Motor neuron (in vitro differentiated cells): ENCODE results near the gene HDHD5. TPM values are rescaled to one million over a fixed set of nuclear protein-coding genes. Genes with fewer than 3 reads are reported as not detected.

Experiments used
- ATAC-seq, 8 experiments: fragments of 200-7000 bp; cut with Tn5 transposase; replicated peaks in 6 of 8; 2 replicates each; pipeline ENCODE4 v1.8.0; 2021; ENCODE audit warnings: mild to moderate bottlenecking in 8 of 8, moderate library complexity in 8 of 8
- H3K27ac ChIP-seq, 2 donors: fragments of 250-450 bp; sonication (Bioruptor Pico); 2 replicates each; pipeline ENCODE4 v1.9.0; 2021; ENCODE audit warnings: antibody characterized with exemption in 2 of 2, mild to moderate bottlenecking in 2 of 2, moderate library complexity in 1 of 2
- H3K4me1 ChIP-seq, 2 donors: fragments of 250-450 bp; sonication (Bioruptor Pico); replicated peaks in 1 of 2; 2 replicates each; pipeline ENCODE4 v1.6.1; 2021; ENCODE audit warnings: antibody characterized with exemption in 2 of 2, mild to moderate bottlenecking in 2 of 2, moderate library complexity in 1 of 2
- H3K4me3 ChIP-seq, 5 donors: fragments of 250-450 bp; sonication (Bioruptor Pico); 2 replicates each; pipeline ENCODE4 v1.9.0; 2021; ENCODE audit warnings: antibody characterized with exemption in 5 of 5, mild to moderate bottlenecking in 5 of 5, moderate library complexity in 4 of 5
- WGBS, 10 experiments: fragments of 450-650 bp; shearing (Covaris generic); methylation state at CpG; one replicate each; pipeline ENCODE4 v1.0.0; 2022; 5-methylcytosine and 5-hydroxymethylcytosine counted together
- in situ Hi-C, 9 experiments: fragments of 400-800 bp; cut with MboI; loops; one replicate each; pipeline ENCODE4 v1.15.0; 2021; ENCODE audit warnings: low sequenced_read_pairs in 9 of 9, low pct_unique_long_range_greater_than_20kb in 2 of 9; ENCODE audit not compliant: unreplicated experiment in 9 of 9
- total RNA-seq, 8 experiments: library from RNA; unstranded; fragments of 300-600 nt; gene quantifications; 2 replicates each; pipeline versions ENCODE4 v1.2.3 to v1.2.4, GENCODE V29; 2022

Gene HDHD5
- total RNA-seq, 8 experiments from 2014 or later: 20.5 to 38.0 (median 31.8) TPM

DNA sequence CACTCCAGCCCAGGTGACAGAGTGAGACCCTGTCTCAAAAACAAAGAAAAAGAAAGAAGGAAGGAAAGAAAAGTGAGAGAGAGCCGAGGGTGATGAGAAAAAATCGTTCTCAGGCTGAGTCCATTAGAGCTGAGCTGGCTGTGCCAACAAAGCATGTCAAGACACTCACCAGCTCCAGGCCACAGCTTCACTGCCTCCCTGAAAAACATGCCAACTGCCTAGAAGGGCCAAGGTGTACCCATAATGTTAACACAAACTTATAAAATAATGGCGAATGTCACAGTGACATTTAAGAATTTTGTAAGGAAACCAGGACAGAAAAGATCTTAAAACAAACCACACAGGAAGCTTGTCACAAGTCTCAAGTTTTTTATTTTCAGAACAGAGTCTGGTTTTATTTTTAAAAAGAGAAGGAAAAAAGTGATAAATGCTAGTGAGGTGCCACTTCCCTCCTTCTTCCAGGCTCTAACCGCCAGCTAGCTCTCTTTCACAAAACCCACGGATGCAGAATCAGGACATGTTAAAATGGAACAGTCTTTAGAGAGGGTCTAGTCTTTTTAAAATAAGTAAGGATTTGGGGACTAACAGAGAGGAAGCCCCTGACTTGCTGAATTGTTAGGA lies 43.0 kb downstream of the HDHD5 start:
- in situ Hi-C loops: no loop called here
- ATAC-seq: no peak

DNA sequence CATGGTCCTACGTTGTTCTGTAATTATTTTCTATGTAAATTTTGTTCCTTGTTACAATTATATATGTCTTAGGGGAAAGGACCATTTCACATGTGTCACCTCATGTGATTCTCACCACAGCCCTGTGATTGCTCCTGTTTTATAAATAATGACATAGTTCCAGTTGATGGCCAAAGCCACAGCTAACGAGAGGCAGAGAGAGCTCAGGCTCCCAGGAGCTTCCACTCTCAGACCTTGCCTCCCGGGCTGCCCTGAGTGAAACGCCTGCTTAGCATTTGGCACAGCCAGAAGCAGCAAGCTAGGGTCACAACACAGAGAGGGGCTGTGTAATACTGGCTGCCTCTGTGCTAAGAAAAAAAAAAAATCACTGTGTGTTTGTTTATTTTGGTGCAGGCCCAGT lies 43.8 kb downstream of the HDHD5 start:
- 16 to 78% (median 47%) methylated on average over 1 to 4 of the region's 4 CpGs; no CpG with 5 or more reads in 3 of the 10 experiments for WGBS, 10 experiments
- Histone ChIP-seq H3K27ac (no peak overlapping the region), H3K4me3 (no peak overlapping the region), H3K4me1 (peaks cover 7 to 31% of the 10 kb centered on the region in 2 donors)
- in situ Hi-C loops: no loop called here
- ATAC-seq: peak in 5 of 8 experiments; percentile 18 to 66 (median 63)

More for the DNA sequence above, 43.0 kb downstream of the HDHD5 start:
- H3K4me3 ChIP-seq: no peak overlapping the region
- peaks cover 7 to 31% of the 10 kb centered on the region in 2 donors for H3K4me1 ChIP-seq
- 40 to 100% (median 60%) methylated on average over 1 to 5 of the region's 5 CpGs; no CpG with 5 or more reads in 1 of the 10 experiments for WGBS, 10 experiments
- H3K27ac ChIP-seq: no peak overlapping the region

DNA sequence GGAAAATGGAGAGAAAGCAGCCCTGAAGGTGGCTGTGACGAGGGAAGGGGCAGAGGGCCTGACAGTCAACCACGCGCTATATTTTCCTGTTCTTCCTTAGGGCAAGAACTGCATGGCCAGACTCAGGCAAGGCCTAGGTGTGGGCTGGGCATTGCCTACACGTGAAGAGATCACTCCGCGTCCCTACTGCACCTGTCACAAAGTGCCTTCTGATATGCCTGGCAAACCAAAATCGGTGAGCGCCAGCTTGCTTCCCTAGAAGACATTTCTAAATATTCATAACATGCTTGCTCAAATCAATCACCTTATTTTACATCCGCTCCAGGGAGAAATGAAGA lies 44.2 kb downstream of the HDHD5 start:
- peaks cover 7 to 31% of the 10 kb centered on the region in 2 donors for H3K4me1 ChIP-seq
- in situ Hi-C loops: no loop called here
- peak in 1 of 8 experiments; percentile 3 for ATAC-seq
- H3K27ac ChIP-seq: no peak overlapping the region
- WGBS, 10 experiments: 68 to 100% (median 86%) methylated on average over 2 to 8 of the region's 9 CpGs; no CpG with 5 or more reads in 2 of the 10 experiments
- H3K4me3 ChIP-seq: no peak overlapping the region

DNA sequence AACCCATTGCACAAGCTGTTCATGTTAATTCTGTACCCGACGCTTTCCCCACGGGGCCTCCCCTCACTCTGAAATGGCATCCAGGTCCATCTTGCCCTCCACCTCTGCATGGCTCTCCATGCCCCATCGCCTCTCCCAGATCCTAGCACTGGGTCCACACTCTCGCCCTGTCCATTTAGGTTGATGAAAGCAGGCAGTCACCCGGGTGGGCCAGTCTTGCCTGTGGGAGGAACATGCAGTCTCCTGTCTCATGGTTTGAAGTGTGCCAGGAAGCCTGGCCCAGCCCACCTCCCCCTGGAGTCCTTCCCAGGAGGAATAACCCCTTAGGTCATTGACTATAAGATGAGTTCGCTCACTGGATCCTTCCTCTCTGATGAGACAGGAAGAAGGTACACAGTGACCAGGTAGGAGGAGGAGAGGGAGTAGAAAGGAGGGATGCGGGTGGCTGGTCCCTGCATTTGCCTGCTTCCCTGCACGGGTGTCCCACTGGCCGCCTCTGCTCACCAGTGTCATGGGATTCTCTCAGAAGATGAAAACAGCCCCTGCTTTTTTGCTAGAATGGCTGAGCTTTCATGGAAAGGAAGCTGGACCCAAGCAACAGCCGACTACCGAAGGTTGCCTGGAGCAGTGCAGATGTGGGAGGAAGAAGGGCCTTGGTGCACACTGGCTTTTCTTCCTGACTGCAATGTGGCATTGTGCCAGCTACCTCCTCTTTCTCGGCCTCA lies 44.7 kb downstream of the HDHD5 start:
- Histone ChIP-seq H3K4me1 (peaks cover 7 to 28% of the 10 kb centered on the region in 2 donors), H3K27ac (no peak overlapping the region), H3K4me3 (no peak overlapping the region)
- in situ Hi-C loops: no loop called here
- 50 to 93% (median 78%) methylated on average over 1 to 9 of the region's 13 CpGs; no CpG with 5 or more reads in 5 of the 10 experiments for WGBS, 10 experiments
- no peak for ATAC-seq

DNA sequence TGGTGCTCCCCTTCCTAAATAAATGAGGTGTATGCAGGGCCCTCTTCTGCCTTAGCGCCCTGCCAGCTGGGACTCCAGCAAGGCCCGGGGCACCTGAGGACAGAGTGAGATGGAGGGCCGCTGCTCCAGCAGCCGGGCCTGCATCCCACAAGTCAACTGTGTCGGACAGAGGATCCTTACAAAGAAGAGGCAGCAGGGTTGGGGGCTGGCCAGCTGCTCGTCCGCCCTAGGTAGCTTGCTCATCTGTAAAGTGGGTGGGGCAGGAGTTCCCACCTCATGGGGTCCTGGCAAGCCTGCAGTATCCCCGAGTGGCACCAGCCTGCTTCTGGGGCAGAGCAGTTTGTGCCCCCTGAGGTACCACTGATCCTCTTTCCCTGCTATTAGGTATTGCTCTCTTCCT lies 45.5 kb downstream of the HDHD5 start:
- Histone ChIP-seq H3K27ac (no peak overlapping the region), H3K4me3 (no peak overlapping the region), H3K4me1 (peaks cover 7 to 21% of the 10 kb centered on the region in 2 donors)
- WGBS, 10 experiments: 62 to 85% (median 79%) methylated on average over 1 to 4 of the region's 8 CpGs; no CpG with 5 or more reads in 5 of the 10 experiments
- ATAC-seq: no peak
- in situ Hi-C loops: no loop called here

DNA sequence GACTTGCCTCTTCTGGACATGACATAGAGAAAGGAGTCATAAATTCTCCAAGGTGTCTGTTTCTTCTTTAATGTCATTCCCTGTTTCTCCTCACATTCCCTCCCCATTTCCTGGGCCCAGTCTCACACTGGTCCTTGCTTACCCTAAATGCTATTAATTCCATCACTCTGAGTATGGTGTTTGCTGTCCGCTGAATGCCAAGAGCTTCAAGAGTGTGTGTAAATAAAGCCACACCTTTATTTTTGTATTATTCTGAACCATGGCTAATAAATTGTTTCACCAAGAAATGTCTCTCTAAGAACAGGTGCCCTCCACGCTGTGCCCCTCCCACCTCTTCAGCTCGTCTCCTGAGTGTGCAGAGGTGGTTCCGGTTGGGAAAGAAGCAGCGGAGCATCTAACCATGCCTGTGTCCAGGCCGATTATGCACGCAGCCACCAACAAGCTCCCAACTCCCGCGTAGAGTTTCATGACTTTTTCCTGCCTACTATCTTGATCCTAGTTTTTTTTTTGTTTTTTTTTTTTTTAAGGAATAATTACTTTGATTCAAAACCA lies 46.5 kb downstream of the HDHD5 start:
- in situ Hi-C loops: no loop called here
- no peak for ATAC-seq
- 53 to 93% (median 77%) methylated on average over 2 to 9 of the region's 9 CpGs; no CpG with 5 or more reads in 1 of the 10 experiments for WGBS, 10 experiments
- H3K27ac ChIP-seq: no peak overlapping the region
- no peak overlapping the region for H3K4me3 ChIP-seq
- peaks cover 7 to 11% of the 10 kb centered on the region in 2 donors for H3K4me1 ChIP-seq

DNA sequence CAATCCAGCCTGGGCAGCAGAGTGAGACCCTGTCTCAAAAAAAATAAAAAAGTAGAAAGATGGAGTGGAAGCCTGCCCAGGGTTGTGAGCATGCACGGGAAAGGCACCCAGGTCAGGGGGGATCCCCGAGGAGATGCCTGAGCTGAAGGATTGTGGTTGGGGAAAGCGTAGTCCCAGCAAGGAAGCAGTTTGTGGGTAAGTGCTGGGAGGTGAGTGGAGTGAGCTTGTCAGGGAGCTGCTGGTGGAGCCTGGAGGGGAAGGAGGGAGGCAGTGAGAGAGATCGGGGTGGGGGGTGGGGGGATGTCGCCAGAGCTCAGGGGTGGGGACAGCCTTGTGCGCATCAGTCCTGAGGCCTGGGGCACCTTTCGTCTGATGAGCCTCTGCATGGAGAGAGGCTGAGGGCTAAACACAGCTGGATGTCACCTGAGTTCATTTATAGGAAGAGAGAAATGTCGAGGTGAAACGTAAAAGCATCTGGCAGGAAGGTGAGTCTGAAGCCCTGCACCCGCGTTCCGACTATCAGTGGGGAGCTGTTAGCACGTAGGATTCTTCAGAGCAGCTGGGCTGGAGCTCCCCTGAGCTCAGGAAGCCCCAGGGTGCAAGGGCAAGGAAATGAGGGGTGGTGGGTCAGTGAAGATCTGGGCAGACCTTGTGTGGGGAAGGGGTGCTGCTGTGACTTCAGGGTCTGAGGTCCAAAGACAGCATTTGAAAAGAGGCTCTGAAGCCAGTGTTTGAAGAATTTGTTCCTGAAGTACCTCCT lies 48.1 kb downstream of the HDHD5 start:
- peaks cover 0 to 7% of the 10 kb centered on the region in 2 donors for H3K4me1 ChIP-seq
- H3K4me3 ChIP-seq: no peak overlapping the region
- 20 to 100% (median 68%) methylated on average over 1 to 6 of the region's 13 CpGs; no CpG with 5 or more reads in 5 of the 10 experiments for WGBS, 10 experiments
- in situ Hi-C loops: no loop called here
- ATAC-seq: no peak
- H3K27ac ChIP-seq: no peak overlapping the region

DNA sequence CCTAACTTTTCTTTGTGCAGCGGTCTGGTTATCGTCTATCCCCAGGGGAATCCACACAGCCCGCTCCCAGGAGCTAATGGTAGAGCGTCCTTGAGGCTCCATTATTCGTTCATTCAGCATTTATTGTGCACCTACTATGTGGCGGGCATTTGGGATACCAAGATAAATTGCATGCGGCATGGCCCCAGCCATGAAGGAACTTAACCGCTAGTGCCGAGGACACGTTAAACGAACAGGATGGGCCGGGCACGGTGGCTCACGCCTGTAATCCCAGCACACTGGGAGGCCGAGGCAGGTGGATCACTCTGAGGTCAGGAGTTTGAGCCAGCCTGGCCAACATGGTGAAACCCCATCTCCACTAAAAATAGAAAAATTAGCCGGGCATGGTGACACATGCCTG lies 49.1 kb downstream of the HDHD5 start:
- in situ Hi-C loops: no loop called here
- no peak overlapping the region for H3K27ac ChIP-seq
- ATAC-seq: no peak
- WGBS, 10 experiments: 80 to 100% (median 89%) methylated on average over 1 to 11 of the region's 16 CpGs; no CpG with 5 or more reads in 5 of the 10 experiments
- no peak overlapping the region for H3K4me3 ChIP-seq
- peaks cover 0 to 3% of the 10 kb centered on the region in 2 donors for H3K4me1 ChIP-seq

DNA sequence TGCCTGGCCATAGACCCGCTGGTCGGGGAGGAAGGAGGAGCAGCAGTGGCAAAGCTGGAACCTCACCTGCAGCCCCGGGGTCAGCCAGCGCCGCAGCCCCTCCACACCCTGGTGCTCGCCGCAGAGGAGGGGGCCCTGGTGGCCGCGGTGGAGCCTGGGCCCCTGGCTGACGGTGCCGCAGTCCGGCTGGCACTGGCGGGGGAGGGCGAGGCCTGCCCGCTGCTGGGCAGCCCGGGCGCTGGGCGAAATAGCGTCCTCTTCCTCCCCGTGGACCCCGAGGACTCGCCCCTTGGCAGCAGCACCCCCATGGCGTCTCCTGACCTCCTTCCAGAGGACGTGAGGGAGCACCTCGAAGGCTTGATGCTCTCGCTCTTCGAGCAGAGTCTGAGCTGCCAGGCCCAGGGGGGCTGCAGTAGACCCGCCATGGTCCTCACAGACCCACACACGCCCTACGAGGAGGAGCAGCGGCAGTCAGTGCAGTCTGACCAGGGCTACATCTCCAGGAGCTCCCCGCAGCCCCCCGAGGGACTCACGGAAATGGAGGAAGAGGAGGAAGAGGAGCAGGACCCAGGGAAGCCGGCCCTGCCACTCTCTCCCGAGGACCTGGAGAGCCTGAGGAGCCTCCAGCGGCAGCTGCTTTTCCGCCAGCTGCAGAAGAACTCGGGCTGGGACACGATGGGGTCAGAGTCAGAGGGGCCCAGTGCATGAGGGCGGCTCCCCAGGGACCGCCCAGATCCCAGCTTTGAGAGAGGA lies 49.8 kb downstream of the HDHD5 start:
- in situ Hi-C loops: no loop called here
- no peaks in the 10 kb centered on the region for H3K4me1 ChIP-seq
- H3K4me3 ChIP-seq: no peak overlapping the region
- no peak overlapping the region for H3K27ac ChIP-seq
- ATAC-seq: no peak
- 57 to 89% (median 83%) methylated on average over 3 to 6 of the region's 42 CpGs; no CpG with 5 or more reads in 6 of the 10 experiments for WGBS, 10 experiments

DNA sequence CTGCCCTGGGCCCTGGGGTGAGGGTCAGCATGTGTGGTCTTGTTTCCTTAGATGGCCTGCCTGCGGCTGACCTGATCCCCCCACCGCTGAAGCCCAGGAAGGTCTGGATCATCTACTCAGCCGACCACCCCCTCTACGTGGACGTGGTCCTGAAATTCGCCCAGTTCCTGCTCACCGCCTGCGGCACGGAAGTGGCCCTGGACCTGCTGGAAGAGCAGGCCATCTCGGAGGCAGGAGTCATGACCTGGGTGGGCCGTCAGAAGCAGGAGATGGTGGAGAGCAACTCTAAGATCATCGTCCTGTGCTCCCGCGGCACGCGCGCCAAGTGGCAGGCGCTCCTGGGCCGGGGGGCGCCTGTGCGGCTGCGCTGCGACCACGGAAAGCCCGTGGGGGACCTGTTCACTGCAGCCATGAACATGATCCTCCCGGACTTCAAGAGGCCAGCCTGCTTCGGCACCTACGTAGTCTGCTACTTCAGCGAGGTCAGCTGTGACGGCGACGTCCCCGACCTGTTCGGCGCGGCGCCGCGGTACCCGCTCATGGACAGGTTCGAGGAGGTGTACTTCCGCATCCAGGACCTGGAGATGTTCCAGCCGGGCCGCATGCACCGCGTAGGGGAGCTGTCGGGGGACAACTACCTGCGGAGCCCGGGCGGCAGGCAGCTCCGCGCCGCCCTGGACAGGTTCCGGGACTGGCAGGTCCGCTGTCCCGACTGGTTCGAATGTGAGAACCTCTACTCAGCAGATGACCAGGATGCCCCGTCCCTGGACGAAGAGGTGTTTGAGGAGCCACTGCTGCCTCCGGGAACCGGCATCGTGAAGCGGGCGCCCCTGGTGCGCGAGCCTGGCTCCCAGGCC lies 50.6 kb downstream of the HDHD5 start:
- Histone ChIP-seq H3K27ac (no peak overlapping the region), H3K4me1 (no peaks in the 10 kb centered on the region), H3K4me3 (no peak overlapping the region)
- ATAC-seq: no peak
- WGBS, 10 experiments: 87 to 100% (median 94%) methylated on average over 2 to 20 of the region's 66 CpGs; no CpG with 5 or more reads in 4 of the 10 experiments
- in situ Hi-C loops: no loop called here

DNA sequence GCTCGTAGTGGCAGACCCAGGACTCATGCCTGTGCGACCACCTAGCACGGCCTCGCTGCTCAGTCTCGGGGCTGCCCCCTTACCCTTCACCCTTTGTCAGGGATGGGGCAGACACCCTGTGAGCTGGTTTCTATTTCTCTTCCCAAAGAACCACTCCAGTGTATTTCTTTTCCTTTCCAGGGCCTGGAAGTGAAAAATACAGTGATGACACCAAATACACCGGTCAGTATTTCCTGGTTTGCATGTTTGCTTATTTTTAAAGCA lies 51.6 kb downstream of the HDHD5 start:
- WGBS, 10 experiments: 80 to 100% (median 93%) methylated on average over 1 to 6 of the region's 6 CpGs; no CpG with 5 or more reads in 3 of the 10 experiments
- no peaks in the 10 kb centered on the region for H3K4me1 ChIP-seq
- no peak for ATAC-seq
- H3K27ac ChIP-seq: no peak overlapping the region
- in situ Hi-C loops: no loop called here
- H3K4me3 ChIP-seq: no peak overlapping the region
